Fibroblast of pulmonary artery (primary cell): ENCODE data around the gene ASMTL.

Experiments
- DNase-seq: peaks from one replicate; pipeline ENCODE4 v3.0.0-alpha.2; 2010; ENCODE audit warnings: low read depth
- H3K4me3 ChIP-seq: replicated peaks from 2 replicates; pipeline ENCODE4 v1.5.1; 2011; ENCODE audit warnings: low read depth, mild to moderate bottlenecking, control low read depth, low read length, moderate library complexity
- CTCF ChIP-seq: IDR thresholded peaks from 2 replicates; pipeline ENCODE4 v1.5.1; 2011; ENCODE audit warnings: mild to moderate bottlenecking, control low read depth, low read length, inconsistent platforms; ENCODE audit errors: missing control alignments

Gene ASMTL

GRCh38 chrX:1423215-1423614 lies 29.5 kb downstream of the ASMTL start:
- DNase-seq: no peak
- no peak for TF ChIP-seq CTCF
- no peak overlapping the region for H3K4me3 ChIP-seq

- DNase-seq: no peak
- TF ChIP-seq CTCF: no peak
- H3K4me3 ChIP-seq: no peak overlapping the region
Observed at GRCh38 chrX:1422135-1422465, 30.6 kb downstream of the ASMTL start.

- H3K4me3 ChIP-seq: no peak overlapping the region
- DNase-seq: no peak
- TF ChIP-seq CTCF: no peak
Observed at GRCh38 chrX:1421433-1422134, 31.1 kb downstream of the ASMTL start.

GRCh38 chrX:1420371-1420770 lies 32.3 kb downstream of the ASMTL start:
- DNase-seq: no peak
- no peak overlapping the region for H3K4me3 ChIP-seq
- TF ChIP-seq CTCF: no peak

- H3K4me3 ChIP-seq: no peak overlapping the region
- TF ChIP-seq CTCF: no peak
- no peak for DNase-seq
Observed at GRCh38 chrX:1419545-1420355, 33.0 kb downstream of the ASMTL start.

GRCh38 chrX:1418901-1419544 lies 33.7 kb downstream of the ASMTL start:
- no peak for DNase-seq
- no peak overlapping the region for H3K4me3 ChIP-seq
- no peak for TF ChIP-seq CTCF
